OCI-LY7 (cell line): Measurements from ENCODE around the gene FBXO11. TPM values are rescaled to one million over a fixed set of nuclear protein-coding genes. Genes with fewer than 3 reads are reported as not detected.

ENCODE experiments used
- BruUV-seq: library from RNA; stranded (reverse); fragments of 400-500 nt; replicated peaks from 2 replicates; lab custom pipeline; 2021; lab: Mats Ljungman, UMichigan
- CTCF ChIA-PET: fragments of 300-600 bp; sonication (Branson Sonifier 250); formaldehyde crosslinking; loops from one replicate; lab custom pipeline; 2022; ENCODE audit warnings: antibody characterized with exemption; ENCODE audit not compliant: unreplicated experiment; lab: Charles Lee
- POLR2A ChIA-PET: fragments of 300-600 bp; sonication (Branson Sonifier 250); formaldehyde crosslinking; loops from one replicate; lab custom pipeline; 2022; ENCODE audit warnings: antibody characterized with exemption; lab: Charles Lee
- DNase-seq: peaks from one replicate; pipeline ENCODE4 v3.0.0-alpha.2; 2015; ENCODE audit warnings: low spot score
- H2AFZ ChIP-seq: fragments of 200-600 bp; sonication (generic), shearing (Covaris generic); 2 replicates; pipeline ENCODE4 v1.6.1; 2014; ENCODE audit warnings: mild to moderate bottlenecking, antibody characterized with exemption, low read length, moderate library complexity
- H3K27ac ChIP-seq: fragments of 200-600 bp; sonication (generic); 2 replicates; pipeline ENCODE4 v1.5.1; 2014; ENCODE audit warnings: mixed run types, low read depth, mild to moderate bottlenecking, moderate library complexity, low read length, inconsistent platforms; ENCODE audit not compliant: poor library complexity, severe bottlenecking
- H3K36me3 ChIP-seq: fragments of 200-600 bp; sonication (generic); 2 replicates; pipeline ENCODE4 v1.6.1; 2014; ENCODE audit warnings: mild to moderate bottlenecking, antibody characterized with exemption, low read length, moderate library complexity, mixed read lengths; ENCODE audit not compliant: insufficient read depth
- H3K4me1 ChIP-seq: fragments of 200-600 bp; sonication (generic); 2 replicates; pipeline ENCODE4 v1.5.1; 2014; ENCODE audit warnings: mild to moderate bottlenecking, low read length; ENCODE audit not compliant: insufficient read depth, poor library complexity, severe bottlenecking
- H3K4me2 ChIP-seq: fragments of 200-600 bp; sonication (generic); 2 replicates; pipeline ENCODE4 v1.6.1; 2014; ENCODE audit warnings: mild to moderate bottlenecking, low read length
- H3K4me3 ChIP-seq: fragments of 200-600 bp; sonication (generic); 2 replicates; pipeline ENCODE4 v1.5.1; 2014; ENCODE audit warnings: mild to moderate bottlenecking, low read depth, low read length; ENCODE audit not compliant: poor library complexity, severe bottlenecking
- H3K79me2 ChIP-seq: fragments of 200-600 bp; sonication (generic); 2 replicates; pipeline ENCODE4 v1.6.1; 2016; ENCODE audit warnings: low read depth, mild to moderate bottlenecking, low read length, moderate library complexity, mixed read lengths; ENCODE audit not compliant: insufficient read depth
- H3K9me2 ChIP-seq: fragments of 200-600 bp; sonication (generic); 2 replicates; pipeline ENCODE4 v1.6.1; 2016; ENCODE audit warnings: mild to moderate bottlenecking, low read length, mixed read lengths; ENCODE audit not compliant: insufficient read depth
- H3K9me3 ChIP-seq: fragments of 200-600 bp; sonication (generic); 2 replicates; pipeline ENCODE4 v1.6.1; 2014; ENCODE audit warnings: mild to moderate bottlenecking, mixed run types, low read length, mixed read lengths
- H4K20me1 ChIP-seq: fragments of 200-600 bp; sonication (generic); 2 replicates; pipeline ENCODE4 v1.6.1; 2014; ENCODE audit warnings: mild to moderate bottlenecking, antibody characterized with exemption, low read length, moderate library complexity, mixed read lengths; ENCODE audit not compliant: insufficient read depth
- EZH2phosphoT487 ChIP-seq: fragments of 200-600 bp; sonication (generic); IDR thresholded peaks from 2 replicates; pipeline ENCODE4 v1.6.1; 2018; ENCODE audit warnings: low read depth, borderline replicate concordance, mild to moderate bottlenecking, mixed run types, antibody characterized with exemption, low read length, moderate library complexity, mixed read lengths
- intact Hi-C: fragments of 100-400 bp; cut with micrococcal nuclease; formaldehyde crosslinking; loops from one replicate; pipeline ENCODE4 v1.10.0; 2022; ENCODE audit not compliant: unreplicated experiment
- total RNA-seq, 2 experiments: library from RNA; depleted of rRNA in 1 of 2; stranded (reverse); fragments of >200 nt in 1 of 2; shearing (Covaris generic) in 1 of 2; gene quantifications; 2 replicates each; pipeline ENCODE4 v1.2.3, GENCODE V29; 2014 to 2022
- TF ChIP-seq, protein P1 (sequence below): fragments of 200-600 bp; sonication (generic); conservative IDR thresholded peaks from 2 replicates; pipeline ENCODE4 v1.5.1; 2014; ENCODE audit warnings: mild to moderate bottlenecking, antibody characterized with exemption, low read length, moderate library complexity, mixed read lengths

Gene FBXO11
- total RNA-seq, 2 experiments from 2014 or later: 31.9 to 73.2 TPM

GRCh38 chr2:47777277-47777937 lies 128.9 kb downstream of the FBXO11 start:
- Histone ChIP-seq H3K4me1 (peaks cover 27% of the 10 kb centered on the region), H4K20me1 (no peaks in the 10 kb centered on the region), H3K9me2 (no peaks in the 10 kb centered on the region), H3K79me2 (peaks cover 22% of the 10 kb centered on the region; the same call in 1 of the 2 replicates), H2AFZ (no peak overlapping the region), H3K9me3 (no peaks in the 10 kb centered on the region), H3K36me3 (peaks cover 59% of the 10 kb centered on the region), H3K4me2 (no peak overlapping the region), H3K4me3 (no peak overlapping the region), H3K27ac (no peak overlapping the region)
- no TSS peak for BruUV-seq
- TF ChIP-seq, protein P1, sequence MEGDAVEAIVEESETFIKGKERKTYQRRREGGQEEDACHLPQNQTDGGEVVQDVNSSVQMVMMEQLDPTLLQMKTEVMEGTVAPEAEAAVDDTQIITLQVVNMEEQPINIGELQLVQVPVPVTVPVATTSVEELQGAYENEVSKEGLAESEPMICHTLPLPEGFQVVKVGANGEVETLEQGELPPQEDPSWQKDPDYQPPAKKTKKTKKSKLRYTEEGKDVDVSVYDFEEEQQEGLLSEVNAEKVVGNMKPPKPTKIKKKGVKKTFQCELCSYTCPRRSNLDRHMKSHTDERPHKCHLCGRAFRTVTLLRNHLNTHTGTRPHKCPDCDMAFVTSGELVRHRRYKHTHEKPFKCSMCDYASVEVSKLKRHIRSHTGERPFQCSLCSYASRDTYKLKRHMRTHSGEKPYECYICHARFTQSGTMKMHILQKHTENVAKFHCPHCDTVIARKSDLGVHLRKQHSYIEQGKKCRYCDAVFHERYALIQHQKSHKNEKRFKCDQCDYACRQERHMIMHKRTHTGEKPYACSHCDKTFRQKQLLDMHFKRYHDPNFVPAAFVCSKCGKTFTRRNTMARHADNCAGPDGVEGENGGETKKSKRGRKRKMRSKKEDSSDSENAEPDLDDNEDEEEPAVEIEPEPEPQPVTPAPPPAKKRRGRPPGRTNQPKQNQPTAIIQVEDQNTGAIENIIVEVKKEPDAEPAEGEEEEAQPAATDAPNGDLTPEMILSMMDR: no peak
- no peak for TF ChIP-seq EZH2phosphoT487
- ChIA-PET CTCF (no interaction called here), POLR2A (interaction anchor here (0.7 to 1.2 kb wide), 4 partner anchors 15 to 115 kb away, joined by 3 to 4 read pairs (median 3); no protein-coding TSS in a partner anchor)
- DNase-seq: no peak
- intact Hi-C loops: no loop called here

DNA sequence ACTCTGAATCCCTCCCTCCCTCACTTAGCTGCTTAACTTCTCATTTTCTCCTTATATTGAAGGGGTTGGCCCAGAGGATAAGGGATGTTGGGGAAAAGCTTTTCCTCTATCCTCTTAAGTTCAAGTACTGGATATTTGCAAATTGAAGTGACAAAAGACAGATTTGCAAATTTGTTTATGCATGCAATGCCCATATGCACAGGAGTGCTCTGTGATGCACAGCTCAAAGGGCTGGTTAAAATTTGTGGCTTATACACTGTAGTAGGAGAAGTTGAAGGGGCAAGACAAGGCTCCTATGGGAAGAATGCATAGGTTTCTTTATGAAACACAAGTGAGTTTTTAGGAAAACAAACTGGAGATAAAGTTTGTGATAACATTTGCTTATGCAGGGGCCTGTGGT lies 131.7 kb downstream of the FBXO11 start:
- Histone ChIP-seq H3K4me1 (peaks cover 15% of the 10 kb centered on the region), H2AFZ (no peak overlapping the region), H3K9me3 (no peaks in the 10 kb centered on the region; the same call in 1 of the 2 replicates), H3K79me2 (peaks cover 9% of the 10 kb centered on the region; the same call in 1 of the 2 replicates), H4K20me1 (no peaks in the 10 kb centered on the region), H3K4me3 (no peak overlapping the region), H3K4me2 (no peak overlapping the region), H3K9me2 (no peaks in the 10 kb centered on the region), H3K36me3 (peaks cover 78% of the 10 kb centered on the region), H3K27ac (no peak overlapping the region)
- POLR2A ChIA-PET: interaction anchor here (0.9 to 1.1 kb wide), 2 partner anchors 30 to 291 kb away, joined by 3 to 5 read pairs; no protein-coding TSS in a partner anchor
- CTCF ChIA-PET: no interaction called here
- TF ChIP-seq, protein P1: no peak
- TF ChIP-seq EZH2phosphoT487: no peak
- BruUV-seq: no TSS peak
- intact Hi-C loops: no loop called here
- DNase-seq: no peak

- H2AFZ ChIP-seq: no peak overlapping the region
- peaks cover 26% of the 10 kb centered on the region for H3K4me1 ChIP-seq
- ChIA-PET POLR2A (no interaction called here), CTCF (no interaction called here)
- TF ChIP-seq EZH2phosphoT487: no peak
- TF ChIP-seq, protein P1: no peak
- DNase-seq: no peak
- no peaks in the 10 kb centered on the region for H4K20me1 ChIP-seq
- no TSS peak for BruUV-seq
- H3K36me3 ChIP-seq: peaks cover 72% of the 10 kb centered on the region
- intact Hi-C loops: no loop called here
- H3K27ac ChIP-seq: no peak overlapping the region
- H3K4me3 ChIP-seq: no peak overlapping the region
- no peaks in the 10 kb centered on the region for H3K9me2 ChIP-seq
- H3K4me2 ChIP-seq: no peak overlapping the region
- H3K79me2 ChIP-seq: peaks cover 11% of the 10 kb centered on the region; the same call in 1 of the 2 replicates
- H3K9me3 ChIP-seq: no peaks in the 10 kb centered on the region; the same call in 1 of the 2 replicates
Observed at GRCh38 chr2:47772343-47772742, 134.0 kb downstream of the FBXO11 start.
